Subcutaneous adipose tissue (tissue), 4 donors: ENCODE data around the gene OTUB1. TPM values are rescaled to one million over a fixed set of nuclear protein-coding genes. Genes with fewer than 3 reads are reported as not detected.

Experiments used
- total RNA-seq, 4 donors: library from RNA; depleted of rRNA; stranded (reverse); fragments of >200 nt; gene quantifications; one replicate each; pipeline ENCODE4 v1.1.0, GENCODE V29; 2016
- TF ChIP-seq, protein P1 (sequence below): fragments of 450-650 bp; IDR thresholded peaks from one replicate; pipeline ENCODE4 v1.5.1; 2016; ENCODE audit warnings: low read depth, mild to moderate bottlenecking, control low read depth, antibody characterized with exemption, moderate library complexity

OTUB1 gene
- total RNA-seq, 4 donors from 2014 or later, result 41.6 to 49.1 (median 44.4) TPM

DNA sequence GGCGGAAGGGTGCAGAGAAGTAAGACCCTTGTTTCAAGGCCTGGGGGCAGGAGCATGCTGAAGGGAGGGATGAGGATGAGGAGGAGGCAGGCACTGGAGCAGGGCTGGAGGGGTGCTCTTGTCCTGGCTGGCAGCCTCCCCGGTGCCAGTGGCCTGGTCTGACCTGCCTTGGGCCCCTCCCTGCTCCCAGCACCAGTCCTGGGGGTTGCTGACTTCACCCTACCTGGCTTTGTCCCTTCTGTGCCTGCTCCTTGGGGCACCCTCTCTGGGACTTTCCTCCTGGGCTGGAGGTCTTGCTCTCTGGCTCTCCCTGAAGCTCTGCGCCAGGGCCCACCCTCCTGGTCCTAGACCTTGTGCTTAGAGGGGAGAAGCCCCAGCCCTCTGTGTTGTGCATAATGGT is 44.8 kb downstream of the OTUB1 start:
- TF ChIP-seq, protein P1, sequence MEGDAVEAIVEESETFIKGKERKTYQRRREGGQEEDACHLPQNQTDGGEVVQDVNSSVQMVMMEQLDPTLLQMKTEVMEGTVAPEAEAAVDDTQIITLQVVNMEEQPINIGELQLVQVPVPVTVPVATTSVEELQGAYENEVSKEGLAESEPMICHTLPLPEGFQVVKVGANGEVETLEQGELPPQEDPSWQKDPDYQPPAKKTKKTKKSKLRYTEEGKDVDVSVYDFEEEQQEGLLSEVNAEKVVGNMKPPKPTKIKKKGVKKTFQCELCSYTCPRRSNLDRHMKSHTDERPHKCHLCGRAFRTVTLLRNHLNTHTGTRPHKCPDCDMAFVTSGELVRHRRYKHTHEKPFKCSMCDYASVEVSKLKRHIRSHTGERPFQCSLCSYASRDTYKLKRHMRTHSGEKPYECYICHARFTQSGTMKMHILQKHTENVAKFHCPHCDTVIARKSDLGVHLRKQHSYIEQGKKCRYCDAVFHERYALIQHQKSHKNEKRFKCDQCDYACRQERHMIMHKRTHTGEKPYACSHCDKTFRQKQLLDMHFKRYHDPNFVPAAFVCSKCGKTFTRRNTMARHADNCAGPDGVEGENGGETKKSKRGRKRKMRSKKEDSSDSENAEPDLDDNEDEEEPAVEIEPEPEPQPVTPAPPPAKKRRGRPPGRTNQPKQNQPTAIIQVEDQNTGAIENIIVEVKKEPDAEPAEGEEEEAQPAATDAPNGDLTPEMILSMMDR, result no peak

DNA sequence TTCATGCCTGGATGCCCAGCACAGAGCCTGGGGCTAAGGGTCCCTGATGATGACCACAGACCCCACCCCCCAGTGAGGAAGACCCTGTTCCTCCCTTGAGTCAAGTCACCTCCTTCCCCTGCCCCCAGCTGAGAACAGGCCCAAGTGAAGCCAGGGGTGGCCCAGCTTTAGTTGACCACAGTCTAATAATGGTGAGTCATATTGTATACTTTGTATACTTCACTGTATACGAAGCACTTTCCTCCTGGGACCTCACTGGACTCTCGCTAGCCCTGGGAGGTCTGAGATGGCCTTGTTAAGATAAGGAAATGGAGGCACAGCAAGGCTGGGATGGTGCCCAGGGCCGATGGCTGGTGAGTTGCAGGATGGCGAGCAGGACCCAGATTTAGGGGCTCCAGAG is 45.8 kb downstream of the OTUB1 start:
- TF ChIP-seq, protein P1, result no peak

DNA sequence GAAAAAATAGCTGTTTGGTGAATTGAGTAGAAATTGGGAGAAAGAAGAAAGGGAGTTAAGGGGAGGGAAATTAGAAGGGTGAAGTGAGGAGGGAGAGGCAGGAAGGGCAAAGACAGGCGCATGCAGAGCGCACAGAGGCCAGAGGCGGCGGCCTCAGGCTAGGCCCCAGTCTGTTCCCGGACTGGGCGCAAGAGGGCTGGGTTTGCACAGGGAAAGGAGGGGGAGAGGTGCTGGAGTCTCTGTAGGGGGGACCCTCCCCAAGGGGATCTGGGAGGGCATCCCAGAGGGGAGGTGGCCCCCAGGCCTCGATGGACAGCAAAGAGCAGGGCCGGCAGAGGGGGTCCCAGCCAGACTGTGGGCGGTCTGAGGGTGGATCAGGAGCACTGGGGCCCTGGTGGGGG is 48.2 kb downstream of the OTUB1 start:
- TF ChIP-seq, protein P1, result no peak

DNA sequence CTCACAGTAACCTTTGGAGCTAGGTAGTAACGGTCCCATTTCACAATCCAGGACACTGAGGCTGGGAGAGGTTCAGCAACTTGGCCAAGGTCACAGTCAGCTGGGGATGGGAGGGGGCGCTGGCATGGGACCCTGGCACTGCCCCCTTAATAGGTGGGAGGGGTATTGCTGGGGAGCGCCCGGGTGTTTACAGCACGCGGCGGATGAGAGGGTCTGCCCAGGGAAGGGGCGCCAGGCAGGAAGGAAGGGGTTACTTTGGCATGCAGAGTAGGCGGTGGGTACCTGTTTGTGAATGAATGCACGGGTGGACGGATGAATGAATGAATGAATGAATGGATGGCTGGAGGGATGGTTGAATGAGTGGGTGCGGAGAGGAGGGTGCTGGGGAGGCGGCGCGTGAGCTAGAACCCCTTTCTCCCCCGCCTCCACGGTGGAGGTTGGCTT is 48.9 kb downstream of the OTUB1 start:
- TF ChIP-seq, protein P1, result no peak

DNA sequence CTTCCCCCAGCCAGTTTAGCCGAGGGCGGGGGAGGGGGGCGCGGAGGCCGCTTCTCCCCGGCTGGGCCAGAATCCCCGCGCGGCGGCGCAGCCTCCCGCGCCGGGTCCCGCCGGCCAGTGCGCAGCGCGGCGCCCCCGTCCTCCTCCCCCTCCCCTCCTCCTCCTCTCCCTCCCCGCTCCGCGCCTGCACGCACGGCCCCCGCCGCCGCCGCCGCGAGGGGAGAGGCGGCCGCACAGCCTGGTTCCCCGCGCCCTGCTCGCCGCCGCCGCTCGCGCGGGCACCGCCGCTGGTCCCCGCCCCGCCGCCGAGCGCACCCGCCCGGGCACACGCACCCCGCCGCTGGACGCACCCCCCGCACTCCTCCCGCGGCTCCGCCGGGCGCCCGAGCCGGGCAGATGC is 49.3 kb downstream of the OTUB1 start, which contains the start of gene FLRT1:
Gene FLRT1 (plus strand): TSS at position 356 of the 400 bp plus-strand sequence. CDS start 80,337 bp downstream, outside the sequence.
- TF ChIP-seq, protein P1, result no peak

DNA sequence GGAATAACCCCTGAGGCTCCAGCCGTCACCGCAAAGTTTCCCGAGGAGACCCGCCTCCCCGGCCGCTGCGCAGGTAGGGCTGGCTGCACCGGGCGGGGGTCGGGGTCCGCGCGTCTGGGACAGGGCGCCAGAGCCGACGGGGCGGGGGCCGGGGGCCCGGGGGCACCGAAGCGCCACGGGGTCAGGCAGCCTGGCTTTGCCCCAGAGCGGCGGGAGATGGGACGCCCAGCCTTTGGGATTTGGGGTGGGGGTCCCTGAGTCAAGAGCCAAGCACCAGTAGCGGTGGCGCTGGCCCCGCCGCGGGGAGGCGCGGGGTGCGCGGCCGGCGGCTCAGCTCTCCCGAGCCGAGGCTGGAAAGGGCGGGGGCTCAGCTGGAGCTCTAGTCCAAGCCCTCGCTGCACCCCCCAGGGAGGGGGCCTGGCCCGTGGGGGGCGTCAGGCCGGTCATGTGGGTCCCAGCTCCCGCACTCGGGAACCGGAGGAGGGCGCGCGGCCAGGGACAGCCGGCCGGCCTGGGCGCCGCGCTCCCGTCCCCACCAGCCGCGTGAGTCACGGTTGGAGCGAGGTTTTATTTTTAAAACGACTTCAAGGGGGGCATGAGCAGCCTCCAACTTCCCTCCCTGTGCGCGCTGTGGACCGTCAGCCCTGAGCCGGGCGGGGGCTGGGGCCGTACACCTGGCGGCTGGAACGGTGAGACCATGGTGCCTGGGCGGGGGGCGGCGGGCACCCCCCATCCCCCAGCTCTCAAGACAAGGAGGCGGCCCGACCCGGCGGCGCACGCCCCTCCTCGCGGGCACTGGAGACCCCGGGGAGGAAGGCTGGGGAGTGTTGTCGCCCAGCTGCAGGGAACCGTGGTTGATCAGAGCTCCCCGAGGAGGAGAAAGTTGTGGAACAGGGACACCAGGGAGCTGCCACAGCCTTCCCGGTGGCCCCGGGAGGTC is 50.1 kb downstream of the OTUB1 start:
- TF ChIP-seq, protein P1, result no peak

DNA sequence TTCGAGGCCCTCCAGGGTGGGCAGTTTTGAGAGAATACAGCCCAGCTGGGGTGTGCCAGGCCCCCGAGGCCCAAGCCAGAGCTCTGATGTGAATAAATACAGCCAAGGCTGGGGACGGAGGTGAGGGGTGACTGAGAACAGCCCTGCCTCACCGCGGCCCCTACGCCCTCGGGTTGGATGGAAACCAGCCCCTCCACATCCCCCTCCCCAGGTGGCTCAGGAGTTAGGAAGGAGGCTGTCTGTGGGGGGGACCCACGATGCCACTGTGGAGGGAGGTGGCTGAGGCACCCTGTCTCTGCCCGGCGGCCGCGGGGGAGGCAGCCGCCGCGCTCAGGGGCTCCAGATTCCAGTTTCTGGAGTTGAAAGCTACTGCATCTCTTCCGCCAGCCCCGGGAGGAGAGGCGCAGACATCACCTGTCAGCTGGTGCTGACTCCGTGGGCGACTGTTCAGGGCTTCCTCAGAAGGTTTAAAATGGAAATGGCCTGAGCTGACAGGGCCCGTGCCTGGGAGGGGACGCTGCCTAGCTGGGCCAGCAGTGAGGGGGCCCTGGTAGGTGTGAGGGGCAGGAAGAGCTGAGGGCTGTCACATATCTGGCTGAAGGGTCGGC is 50.9 kb downstream of the OTUB1 start:
- TF ChIP-seq, protein P1, result no peak
